K562 (cell line): ENCODE results near the gene FMO1. TPM values are rescaled to one million over a fixed set of nuclear protein-coding genes. Genes with fewer than 3 reads are reported as not detected.

Experiments used
- BCL6 ChIP-seq: fragments of 250-450 bp; sonication (Bioruptor Pico); IDR thresholded peaks from 2 replicates; pipeline ENCODE4 v1.4.0; 2020
- BMI1 ChIP-seq: fragments of 150-350 bp; IDR thresholded peaks from 2 replicates; pipeline ENCODE4 v1.6.1; 2014; ENCODE audit warnings: low read length
- CBFA2T3 ChIP-seq: fragments of 450-650 bp; IDR thresholded peaks from 2 replicates; pipeline ENCODE4 v1.6.1; 2017
- CHD1 ChIP-seq: fragments of 200-600 bp; sonication (generic); IDR thresholded peaks from one replicate; pipeline ENCODE4 v1.6.1; 2012; ENCODE audit warnings: mild to moderate bottlenecking, moderate library complexity, low read length, inconsistent platforms
- GATA2 ChIP-seq: sonication (generic); formaldehyde crosslinking; IDR thresholded peaks from 2 replicates; pipeline ENCODE4 v1.4.0; 2020; ENCODE audit warnings: mild to moderate bottlenecking, missing genetic modification reagents
- LARP7 ChIP-seq: fragments of 450-650 bp; IDR thresholded peaks from 2 replicates; pipeline ENCODE4 v1.6.1; 2016
- MIER1 ChIP-seq: fragments of 450-650 bp; IDR thresholded peaks from 2 replicates; pipeline ENCODE4 v1.6.1; 2016; ENCODE audit warnings: antibody characterized with exemption, mild to moderate bottlenecking, low read depth
- NEUROD1 ChIP-seq: fragments of 150-350 bp; IDR thresholded peaks from 2 replicates; pipeline ENCODE4 v1.6.1; 2014; ENCODE audit warnings: borderline replicate concordance, low read length, low read depth; ENCODE audit not compliant: partially characterized antibody
- NFIX ChIP-seq: fragments of 250-450 bp; sonication (Bioruptor Pico); IDR thresholded peaks from 2 replicates; pipeline ENCODE4 v1.4.0; 2020; ENCODE audit warnings: low read depth, mild to moderate bottlenecking, moderate library complexity
- NR2C1 ChIP-seq, 2 experiments: fragments of 450-650 bp; IDR thresholded peaks; 2 replicates each; pipeline ENCODE4 v1.6.1; 2017; ENCODE audit warnings: mild to moderate bottlenecking in 2 of 2, antibody characterized with exemption in 1 of 2, inconsistent platforms in 1 of 2, missing compliant biosample characterization in 1 of 2, missing genetic modification characterization in 1 of 2
- PCBP2 ChIP-seq: fragments of 200-400 bp; formaldehyde crosslinking; IDR thresholded peaks from 2 replicates; pipeline ENCODE4 v1.6.1; 2018; ENCODE audit warnings: low read length, low read depth, mild to moderate bottlenecking, moderate library complexity; ENCODE audit not compliant: poor library complexity, severe bottlenecking
- PHB2 ChIP-seq: fragments of 450-650 bp; IDR thresholded peaks from 2 replicates; pipeline ENCODE4 v1.6.1; 2017; ENCODE audit warnings: low read depth
- RBM25 ChIP-seq: fragments of 200-400 bp; formaldehyde crosslinking; IDR thresholded peaks from 2 replicates; pipeline ENCODE4 v1.6.1; 2018; ENCODE audit warnings: low read length, low read depth, moderate library complexity; ENCODE audit not compliant: severe bottlenecking
- SETDB1 ChIP-seq: IDR thresholded peaks from one replicate; pipeline ENCODE4 v1.6.1; 2012; ENCODE audit warnings: low read length, control low read depth, inconsistent platforms
- SMARCB1 ChIP-seq: IDR thresholded peaks from 2 replicates; pipeline ENCODE4 v1.6.1; 2011; ENCODE audit warnings: improper control_type of control experiment, low read depth; ENCODE audit not compliant: insufficient read length
- TCF7 ChIP-seq: sonication (generic); IDR thresholded peaks from 2 replicates; pipeline ENCODE4 v1.6.1; 2016; ENCODE audit warnings: antibody characterized with exemption, borderline replicate concordance
- ZNF274 ChIP-seq: IDR thresholded peaks from 2 replicates; pipeline ENCODE4 v1.6.1; 2011; ENCODE audit warnings: low read depth, mild to moderate bottlenecking, low read length, moderate library complexity, borderline replicate concordance
- ZNF384 ChIP-seq: IDR thresholded peaks from 2 replicates; pipeline ENCODE4 v1.6.1; 2012; ENCODE audit warnings: low read depth, low read length, improper control_type of control experiment
- ZNF764 ChIP-seq: fragments of 250-450 bp; sonication (Bioruptor Pico); IDR thresholded peaks from 2 replicates; pipeline ENCODE4 v1.4.0; 2020; ENCODE audit warnings: low read depth, mild to moderate bottlenecking, moderate library complexity
- polyA plus RNA-seq, 8 experiments: library from polyadenylated mRNA; depleted of rRNA in 4 of 8; stranded (reverse) in 5 of 8; unstranded in 3 of 8; fragments of >200 nt; fragmentation: Nextera tagmentation in 2 of 8; fragmentation: Illumina TruSeq in 1 of 8; extraction: Ambion mirVana in 2 of 8; extraction: Trizol in 1 of 8; gene quantifications; 2 replicates each; pipeline versions ENCODE4 v1.2.1 to v1.2.3, GENCODE V29; 2011 to 2014; ENCODE audit warnings: inconsistent platforms in 1 of 8, missing spikeins in 1 of 8
- total RNA-seq, 7 experiments: library from RNA; depleted of rRNA in 6 of 7; stranded (reverse); fragments of >200 nt in 6 of 7; fragmentation: Illumina TruSeq in 2 of 7; extraction: Trizol in 2 of 7; gene quantifications; 2 replicates each; pipeline versions ENCODE4 v1.2.1 to v1.2.3, GENCODE V29; 2011 to 2021; ENCODE audit warnings: low replicate concordance in 1 of 7
- TF ChIP-seq, protein P1 (sequence below): fragments of 250-450 bp; sonication (Bioruptor Pico); IDR thresholded peaks from 2 replicates; pipeline ENCODE4 v1.9.0; 2021; ENCODE audit warnings: mild to moderate bottlenecking, inconsistent platforms
- TF ChIP-seq, protein P2 (sequence below): fragments of 450-650 bp; formaldehyde crosslinking; IDR thresholded peaks from 2 replicates; pipeline ENCODE4 v1.4.0; 2022; ENCODE audit warnings: mild to moderate bottlenecking, moderate library complexity
- TF ChIP-seq, protein P3 (sequence below): fragments of 450-650 bp; formaldehyde crosslinking; IDR thresholded peaks from 2 replicates; pipeline ENCODE4 v1.4.0; 2020; ENCODE audit warnings: mild to moderate bottlenecking, mixed read lengths
- TF ChIP-seq, protein P4 (sequence below): fragments of 450-650 bp; IDR thresholded peaks from 2 replicates; pipeline ENCODE4 v1.6.1; 2016; ENCODE audit warnings: missing biosample characterization, missing genetic modification characterization
- TF ChIP-seq, protein P5 (sequence below): fragments of 250-450 bp; sonication (Bioruptor Pico); IDR thresholded peaks from 2 replicates; pipeline ENCODE4 v1.4.0; 2020; ENCODE audit warnings: mild to moderate bottlenecking, moderate library complexity

FMO1 gene
- total and polyA plus RNA-seq, 9 of the 15 experiments (the other 6 are each of a cell fraction or from before 2014, with no cell fraction given), result not detected

DNA sequence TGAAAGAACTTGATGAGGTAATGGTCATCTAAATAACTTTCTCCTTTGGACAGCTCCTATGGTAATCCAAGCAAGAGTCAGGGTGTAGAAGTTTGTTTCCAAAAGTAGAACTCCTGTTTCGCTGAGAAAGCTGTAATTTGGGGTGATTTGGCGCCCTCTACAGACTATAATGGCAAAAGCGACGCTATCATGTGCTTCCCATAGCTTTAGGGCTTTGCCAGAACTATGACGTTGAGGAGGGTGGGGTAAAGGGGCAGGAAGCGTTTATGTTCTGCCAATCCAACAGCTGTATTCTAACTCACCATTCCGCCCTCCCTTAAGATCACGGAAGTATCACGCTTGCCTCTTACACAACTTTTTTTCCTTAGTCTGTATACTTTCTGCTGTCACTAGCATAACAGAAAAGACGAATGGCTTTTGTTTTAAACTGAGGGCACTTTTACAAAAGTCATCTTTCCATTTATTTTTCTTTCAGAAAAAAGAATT is 65.6 kb downstream of the FMO1 start, which contains the start of gene FMO4 (continued):
- TF ChIP-seq, protein P1, sequence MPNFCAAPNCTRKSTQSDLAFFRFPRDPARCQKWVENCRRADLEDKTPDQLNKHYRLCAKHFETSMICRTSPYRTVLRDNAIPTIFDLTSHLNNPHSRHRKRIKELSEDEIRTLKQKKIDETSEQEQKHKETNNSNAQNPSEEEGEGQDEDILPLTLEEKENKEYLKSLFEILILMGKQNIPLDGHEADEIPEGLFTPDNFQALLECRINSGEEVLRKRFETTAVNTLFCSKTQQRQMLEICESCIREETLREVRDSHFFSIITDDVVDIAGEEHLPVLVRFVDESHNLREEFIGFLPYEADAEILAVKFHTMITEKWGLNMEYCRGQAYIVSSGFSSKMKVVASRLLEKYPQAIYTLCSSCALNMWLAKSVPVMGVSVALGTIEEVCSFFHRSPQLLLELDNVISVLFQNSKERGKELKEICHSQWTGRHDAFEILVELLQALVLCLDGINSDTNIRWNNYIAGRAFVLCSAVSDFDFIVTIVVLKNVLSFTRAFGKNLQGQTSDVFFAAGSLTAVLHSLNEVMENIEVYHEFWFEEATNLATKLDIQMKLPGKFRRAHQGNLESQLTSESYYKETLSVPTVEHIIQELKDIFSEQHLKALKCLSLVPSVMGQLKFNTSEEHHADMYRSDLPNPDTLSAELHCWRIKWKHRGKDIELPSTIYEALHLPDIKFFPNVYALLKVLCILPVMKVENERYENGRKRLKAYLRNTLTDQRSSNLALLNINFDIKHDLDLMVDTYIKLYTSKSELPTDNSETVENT (CRISPR knock-in tag), result no peak
- no peak for TF ChIP-seq SETDB1
- no peak for TF ChIP-seq ZNF764 (CRISPR knock-in tag)
- no peak for TF ChIP-seq SMARCB1
- no peak for TF ChIP-seq NFIX
- TF ChIP-seq PCBP2, result no peak
- TF ChIP-seq CBFA2T3, result no peak
- TF ChIP-seq PHB2, result no peak
- TF ChIP-seq, protein P2, sequence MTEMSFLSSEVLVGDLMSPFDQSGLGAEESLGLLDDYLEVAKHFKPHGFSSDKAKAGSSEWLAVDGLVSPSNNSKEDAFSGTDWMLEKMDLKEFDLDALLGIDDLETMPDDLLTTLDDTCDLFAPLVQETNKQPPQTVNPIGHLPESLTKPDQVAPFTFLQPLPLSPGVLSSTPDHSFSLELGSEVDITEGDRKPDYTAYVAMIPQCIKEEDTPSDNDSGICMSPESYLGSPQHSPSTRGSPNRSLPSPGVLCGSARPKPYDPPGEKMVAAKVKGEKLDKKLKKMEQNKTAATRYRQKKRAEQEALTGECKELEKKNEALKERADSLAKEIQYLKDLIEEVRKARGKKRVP (CRISPR knock-in tag), result no peak
- TF ChIP-seq MIER1, result no peak
- TF ChIP-seq, protein P3, sequence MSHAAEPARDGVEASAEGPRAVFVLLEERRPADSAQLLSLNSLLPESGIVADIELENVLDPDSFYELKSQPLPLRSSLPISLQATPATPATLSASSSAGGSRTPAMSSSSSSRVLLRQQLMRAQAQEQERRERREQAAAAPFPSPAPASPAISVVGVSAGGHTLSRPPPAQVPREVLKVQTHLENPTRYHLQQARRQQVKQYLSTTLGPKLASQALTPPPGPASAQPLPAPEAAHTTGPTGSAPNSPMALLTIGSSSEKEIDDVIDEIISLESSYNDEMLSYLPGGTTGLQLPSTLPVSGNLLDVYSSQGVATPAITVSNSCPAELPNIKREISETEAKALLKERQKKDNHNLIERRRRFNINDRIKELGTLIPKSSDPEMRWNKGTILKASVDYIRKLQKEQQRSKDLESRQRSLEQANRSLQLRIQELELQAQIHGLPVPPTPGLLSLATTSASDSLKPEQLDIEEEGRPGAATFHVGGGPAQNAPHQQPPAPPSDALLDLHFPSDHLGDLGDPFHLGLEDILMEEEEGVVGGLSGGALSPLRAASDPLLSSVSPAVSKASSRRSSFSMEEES (CRISPR knock-in tag), result no peak
- TF ChIP-seq BMI1, result no peak
- TF ChIP-seq ZNF274, result no peak
- TF ChIP-seq, protein P4, sequence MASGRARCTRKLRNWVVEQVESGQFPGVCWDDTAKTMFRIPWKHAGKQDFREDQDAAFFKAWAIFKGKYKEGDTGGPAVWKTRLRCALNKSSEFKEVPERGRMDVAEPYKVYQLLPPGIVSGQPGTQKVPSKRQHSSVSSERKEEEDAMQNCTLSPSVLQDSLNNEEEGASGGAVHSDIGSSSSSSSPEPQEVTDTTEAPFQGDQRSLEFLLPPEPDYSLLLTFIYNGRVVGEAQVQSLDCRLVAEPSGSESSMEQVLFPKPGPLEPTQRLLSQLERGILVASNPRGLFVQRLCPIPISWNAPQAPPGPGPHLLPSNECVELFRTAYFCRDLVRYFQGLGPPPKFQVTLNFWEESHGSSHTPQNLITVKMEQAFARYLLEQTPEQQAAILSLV (tag), result no peak
- TF ChIP-seq, protein P5, sequence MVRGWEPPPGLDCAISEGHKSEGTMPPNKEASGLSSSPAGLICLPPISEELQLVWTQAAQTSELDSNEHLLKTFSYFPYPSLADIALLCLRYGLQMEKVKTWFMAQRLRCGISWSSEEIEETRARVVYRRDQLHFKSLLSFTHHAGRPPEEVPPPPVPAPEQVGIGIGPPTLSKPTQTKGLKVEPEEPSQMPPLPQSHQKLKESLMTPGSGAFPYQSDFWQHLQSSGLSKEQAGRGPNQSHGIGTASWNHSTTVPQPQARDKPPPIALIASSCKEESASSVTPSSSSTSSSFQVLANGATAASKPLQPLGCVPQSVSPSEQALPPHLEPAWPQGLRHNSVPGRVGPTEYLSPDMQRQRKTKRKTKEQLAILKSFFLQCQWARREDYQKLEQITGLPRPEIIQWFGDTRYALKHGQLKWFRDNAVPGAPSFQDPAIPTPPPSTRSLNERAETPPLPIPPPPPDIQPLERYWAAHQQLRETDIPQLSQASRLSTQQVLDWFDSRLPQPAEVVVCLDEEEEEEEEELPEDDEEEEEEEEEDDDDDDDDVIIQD, result no peak
- no peak for TF ChIP-seq CHD1
- TF ChIP-seq GATA2, result no peak
- TF ChIP-seq RBM25, result no peak
- TF ChIP-seq NEUROD1, result no peak
- TF ChIP-seq LARP7, result no peak
- peak; percentile 32; the same call in 1 of the 2 replicates for TF ChIP-seq ZNF384
- TF ChIP-seq BCL6 (CRISPR knock-in tag), result no peak
- no peak for TF ChIP-seq TCF7
- no peak for TF ChIP-seq NR2C1 (IDR thresholded peaks at IDR 0.05)
- no peak for TF ChIP-seq NR2C1 (tag; IDR thresholded peaks at IDR 0.05)
